K562 treated with DMSO at 1 percent for 48 hours (cell line): ENCODE data around the gene MTX1. TPM values are rescaled to one million over a fixed set of nuclear protein-coding genes. Genes with fewer than 3 reads are reported as not detected.

Experiments used
- total RNA-seq: library from RNA; unstranded; fragments of 300-600 nt; gene quantifications from 2 replicates; pipeline ENCODE4 v1.2.3, GENCODE V29; 2022; ENCODE audit warnings: low replicate concordance; ENCODE audit errors: extremely low read depth

The MTX1 gene
- total RNA-seq: not detected in 2 replicates

GRCh38 chr1:155208541-155209311 lies at the start of gene MTX1:
MTX1 (plus strand) TSS chr1:155208695; CDS start chr1:155208805, 110 bp downstream.

GRCh38 chr1:155172732-155173477 lies 35.6 kb upstream of the MTX1 start, which contains the start of gene KRTCAP2:
KRTCAP2 (minus strand) TSS chr1:155173304; CDS start chr1:155173224, 80 bp downstream.

GRCh38 chr1:155173478-155174323 lies 34.8 kb upstream of the MTX1 start, which contains the start of gene TRIM46:
TRIM46 (plus strand) TSS chr1:155173849; CDS start chr1:155173967, 118 bp downstream.

GRCh38 chr1:155207806-155208540 lies 522 bp upstream of the MTX1 start, which contains the start of gene THBS3:
THBS3 (minus strand) TSS chr1:155207897; CDS start chr1:155207876, 21 bp downstream.

GRCh38 chr1:155255243-155256007 lies 46.9 kb downstream of the MTX1 start, which contains the start of gene ENTREP3:
ENTREP3 (minus strand) TSS chr1:155255483; CDS start chr1:155254877, 606 bp downstream.

GRCh38 chr1:155261852-155262673 lies 53.6 kb downstream of the MTX1 start, which contains the start of gene SCAMP3:
SCAMP3 (minus strand) TSS chr1:155262360; CDS start chr1:155262151, 209 bp downstream.

Other genes with a start within 250 kb of the MTX1 start
- gene PYGO2, start 246.9 kb upstream of the MTX1 start, total RNA-seq: not detected in 2 replicates
- not detected in 2 replicates for gene SHC1, start 237.9 kb upstream of the MTX1 start, total RNA-seq
- gene CKS1B, start 234.0 kb upstream of the MTX1 start, total RNA-seq: not detected in 2 replicates
- not detected in 2 replicates for gene FLAD1, start 225.4 kb upstream of the MTX1 start, total RNA-seq
- gene LENEP, start 215.1 kb upstream of the MTX1 start, total RNA-seq: not detected in 2 replicates
- not detected in 2 replicates for gene ZBTB7B, start 205.9 kb upstream of the MTX1 start, total RNA-seq
- not detected in 2 replicates for gene DCST2, start 174.9 kb upstream of the MTX1 start, total RNA-seq
- not detected in 2 replicates for gene DCST1, start 174.9 kb upstream of the MTX1 start, total RNA-seq
- gene ADAM15, start 157.4 kb upstream of the MTX1 start, total RNA-seq: not detected in 2 replicates
- gene EFNA4, start 145.0 kb upstream of the MTX1 start, total RNA-seq: not detected in 2 replicates
- not detected in 2 replicates for gene EFNA3, start 129.9 kb upstream of the MTX1 start, total RNA-seq
- not detected in 2 replicates for gene EFNA1, start 80.8 kb upstream of the MTX1 start, total RNA-seq
- gene SLC50A1, start 72.8 kb upstream of the MTX1 start, total RNA-seq: not detected in 2 replicates
- not detected in 2 replicates for gene DPM3, start 68.2 kb upstream of the MTX1 start, total RNA-seq
- not detected in 2 replicates for gene KRTCAP2, start 35.4 kb upstream of the MTX1 start, total RNA-seq
- not detected in 2 replicates for gene TRIM46, start 34.8 kb upstream of the MTX1 start, total RNA-seq
- gene THBS3, start 798 bp upstream of the MTX1 start, total RNA-seq: not detected in 2 replicates
- gene ENTREP3, start 46.8 kb downstream of the MTX1 start, total RNA-seq: not detected in 2 replicates
- gene SCAMP3, start 53.7 kb downstream of the MTX1 start, total RNA-seq: not detected in 2 replicates
- gene CLK2, start 64.8 kb downstream of the MTX1 start, total RNA-seq: not detected in 2 replicates
- gene HCN3, start 68.8 kb downstream of the MTX1 start, total RNA-seq: not detected in 2 replicates
- gene PKLR, start 92.7 kb downstream of the MTX1 start, total RNA-seq: not detected in 2 replicates
- gene FDPS, start 100.2 kb downstream of the MTX1 start, total RNA-seq: not detected in 2 replicates
- not detected in 2 replicates for gene RUSC1, start 112.2 kb downstream of the MTX1 start, total RNA-seq